ENCODE results near the gene DRGX.

DRGX gene

DNA sequence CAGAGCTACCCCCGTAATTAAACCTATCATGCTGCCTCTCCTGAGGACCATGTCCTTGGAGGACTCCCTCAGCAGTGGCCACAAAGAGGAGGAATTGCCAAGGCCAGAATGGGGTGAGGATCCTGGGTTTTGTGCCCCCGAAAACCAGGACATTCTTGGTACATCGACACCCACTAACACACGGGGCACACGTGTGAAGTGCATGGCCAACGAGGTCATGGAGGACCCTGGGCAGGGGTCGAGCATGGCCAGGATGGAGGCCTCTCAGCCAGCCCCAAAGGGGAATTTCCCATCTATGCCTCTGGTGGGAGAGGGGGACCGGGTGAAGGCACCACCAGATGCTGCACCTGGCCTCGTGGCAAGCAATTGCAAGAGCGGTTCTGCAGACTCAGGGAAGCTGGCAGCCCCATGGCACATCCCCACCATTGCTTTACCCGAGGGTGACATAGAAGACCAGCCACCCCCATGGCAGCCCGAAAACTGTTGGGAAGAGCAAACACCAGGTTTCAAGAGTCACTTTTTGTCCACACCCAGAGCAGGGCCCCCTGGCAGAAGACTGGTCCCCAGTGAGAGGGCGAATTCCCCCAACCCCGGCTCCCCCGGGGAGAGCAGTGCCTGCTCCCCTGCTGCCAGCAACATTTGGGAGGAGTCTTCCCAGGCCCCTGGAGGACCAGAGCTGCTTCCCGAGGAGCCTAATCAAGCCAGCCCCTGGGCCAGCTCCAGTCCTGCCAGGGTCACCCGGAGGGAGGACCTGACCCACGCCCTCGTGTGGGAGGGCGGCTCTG is 70.6 kb downstream of the DRGX start:
- no peak for TF ChIP-seq POLR2A (IDR thresholded peaks at IDR 0.05; ENCODE audit: low read depth, low read length)
- FAIRE-seq (no peak), DNase-seq (ENCODE audit: insufficient read length, low spot score) (no peak)

GRCh38 chr10:49324711-49325110 is 71.2 kb downstream of the DRGX start:
- TF ChIP-seq POLR2A (IDR thresholded peaks at IDR 0.05; ENCODE audit: low read depth, low read length): no peak
- FAIRE-seq (no peak), DNase-seq (ENCODE audit: insufficient read length, low spot score) (no peak)

- no peak for FAIRE-seq
- no peak for DNase-seq (ENCODE audit: insufficient read length, low spot score)
- no peak for TF ChIP-seq POLR2A (IDR thresholded peaks at IDR 0.05; ENCODE audit: low read depth, low read length)
Observed at GRCh38 chr10:49323896-49324270, 72.0 kb downstream of the DRGX start.

- no peak for FAIRE-seq
- DNase-seq (ENCODE audit: insufficient read length, low spot score): no peak
Observed at GRCh38 chr10:49323171-49323895, 72.6 kb downstream of the DRGX start.

DNA sequence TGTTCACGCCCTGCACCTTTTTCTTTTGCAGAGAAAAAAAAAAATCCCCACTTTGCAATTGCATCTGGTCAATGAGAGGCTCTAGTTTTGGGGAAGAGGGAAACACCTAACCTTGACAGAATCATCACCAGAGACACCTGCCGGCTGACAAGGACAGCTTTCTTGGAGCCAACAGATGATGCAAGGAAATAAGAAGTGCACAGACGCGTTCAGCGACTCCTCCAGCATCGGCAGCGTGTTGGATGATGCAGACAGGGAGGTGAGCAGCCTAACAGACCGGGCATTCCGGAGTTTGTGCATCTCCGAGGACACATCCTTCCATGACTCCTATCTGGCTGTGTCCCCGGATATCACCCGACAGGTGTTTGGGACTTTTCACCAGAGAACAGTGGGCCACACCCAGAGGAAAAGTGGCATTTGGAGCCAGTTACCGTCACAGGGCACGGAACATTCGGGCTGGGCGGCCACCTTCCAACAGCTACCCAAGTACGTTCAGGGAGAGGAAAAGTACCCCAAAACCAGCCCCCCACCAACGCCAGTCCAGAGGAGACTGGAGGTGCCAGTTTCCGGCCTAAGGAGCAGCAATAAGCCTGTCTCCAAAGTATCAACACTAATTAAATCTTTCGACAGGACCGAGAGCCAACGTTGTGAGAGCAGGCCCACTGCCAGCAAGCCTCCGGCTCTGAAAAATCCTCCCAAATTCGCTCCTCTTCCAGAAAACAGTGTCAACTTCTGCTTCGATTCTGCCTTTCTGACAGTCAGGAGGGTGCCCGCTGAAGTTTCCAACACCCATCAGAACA is 73.3 kb downstream of the DRGX start:
- TF ChIP-seq POLR2A (IDR thresholded peaks at IDR 0.05; ENCODE audit: low read depth, low read length): no peak
- DNase-seq (ENCODE audit: insufficient read length, low spot score) (no peak), FAIRE-seq (no peak)

More at GRCh38 chr10:49323171-49323895, 72.6 kb downstream of the DRGX start:
- no peak for TF ChIP-seq POLR2A (IDR thresholded peaks at IDR 0.05; ENCODE audit: low read depth, low read length)

DNA sequence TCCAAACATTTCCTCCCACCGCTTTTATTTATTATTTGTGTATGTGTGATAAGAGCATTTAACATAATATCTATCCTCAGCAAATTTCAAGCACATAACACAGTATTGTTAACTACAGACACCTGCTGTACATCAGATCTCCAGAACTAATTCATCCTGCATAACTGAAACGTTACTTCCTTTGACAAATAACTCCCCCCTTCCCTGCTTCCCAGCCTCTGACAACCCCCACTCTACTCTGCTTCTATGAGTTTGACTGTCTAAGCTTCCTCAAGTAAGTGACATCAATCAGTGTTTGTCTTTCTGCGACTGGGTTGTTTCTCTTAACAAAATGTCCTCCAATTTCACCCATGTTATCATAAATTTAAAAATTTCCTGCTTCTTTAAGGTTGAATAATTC is 74.9 kb downstream of the DRGX start:
- DNase-seq (ENCODE audit: insufficient read length, low spot score) (no peak), FAIRE-seq (no peak)
- TF ChIP-seq POLR2A (IDR thresholded peaks at IDR 0.05; ENCODE audit: low read depth, low read length): no peak

DNA sequence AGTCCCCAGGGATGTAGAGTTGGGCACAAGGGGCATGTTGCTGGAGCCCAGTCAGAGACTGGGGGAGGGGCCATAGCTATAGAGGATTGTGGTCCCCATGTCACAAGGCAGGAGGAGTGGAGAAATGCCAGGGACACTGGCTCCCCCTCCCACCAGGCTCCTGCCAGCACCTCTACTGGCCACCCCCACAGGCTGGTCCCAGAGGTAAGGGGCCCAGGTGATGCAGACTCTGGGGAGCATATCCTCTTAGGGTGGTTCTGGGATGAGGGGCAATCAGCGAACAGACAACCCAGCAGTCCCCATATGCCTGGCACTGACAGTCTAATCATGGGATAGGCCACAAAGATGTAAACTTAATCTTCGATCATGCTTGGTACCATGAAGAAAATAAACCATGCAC is 75.7 kb downstream of the DRGX start:
- no peak for FAIRE-seq
- no peak for TF ChIP-seq POLR2A (IDR thresholded peaks at IDR 0.05; ENCODE audit: low read depth, low read length)
- DNase-seq (ENCODE audit: insufficient read length, low spot score): no peak

DNA sequence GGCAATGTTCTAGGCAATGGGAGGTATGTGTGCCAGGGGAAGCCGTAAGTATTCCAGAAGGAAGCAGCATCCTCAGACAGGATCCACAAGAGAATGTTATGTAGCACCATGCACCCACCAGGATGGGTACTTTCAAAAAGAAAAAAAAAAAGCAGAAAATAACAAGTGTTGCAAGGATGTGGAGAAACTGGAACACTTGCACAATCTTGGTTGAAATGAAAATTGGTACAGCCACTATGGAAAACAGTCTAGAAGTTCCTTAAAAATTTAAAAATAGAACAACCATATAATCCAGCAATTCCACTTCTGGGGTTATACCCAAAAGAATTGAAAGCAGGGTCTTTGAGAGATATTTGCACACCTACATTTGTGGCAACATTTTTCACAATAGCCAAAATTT is 76.7 kb downstream of the DRGX start:
- no peak for FAIRE-seq
- TF ChIP-seq POLR2A (IDR thresholded peaks at IDR 0.05; ENCODE audit: low read depth, low read length): no peak
- no peak for DNase-seq (ENCODE audit: insufficient read length, low spot score)

- TF ChIP-seq POLR2A (IDR thresholded peaks at IDR 0.05; ENCODE audit: low read depth, low read length): no peak
- DNase-seq (ENCODE audit: insufficient read length, low spot score) (no peak), FAIRE-seq (no peak)
Observed at GRCh38 chr10:49318755-49319154, 77.1 kb downstream of the DRGX start.

DNA sequence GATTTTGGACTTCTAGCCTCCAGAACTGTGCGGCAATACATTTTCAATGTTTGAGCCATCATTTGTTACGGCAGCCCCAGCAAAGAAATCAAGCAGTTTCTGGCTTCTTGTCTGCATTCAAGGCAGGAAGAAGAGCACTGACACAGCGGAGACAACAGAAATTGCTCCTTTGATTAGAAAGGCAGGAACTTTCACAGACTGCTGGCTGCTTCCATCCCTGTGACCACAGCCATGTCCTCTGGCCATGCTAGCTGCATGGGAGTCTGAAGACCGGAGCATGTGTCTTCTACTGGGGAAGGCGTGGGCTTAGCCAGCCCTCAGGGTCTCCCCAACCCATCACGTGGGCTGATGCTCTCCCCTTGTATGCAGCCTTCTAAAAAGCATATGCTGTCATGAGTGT is 77.9 kb downstream of the DRGX start:
- DNase-seq (ENCODE audit: insufficient read length, low spot score) (no peak), FAIRE-seq (no peak)
- no peak for TF ChIP-seq POLR2A (IDR thresholded peaks at IDR 0.05; ENCODE audit: low read depth, low read length)

GRCh38 chr10:49314806-49315205 is 81.1 kb downstream of the DRGX start:
- DNase-seq (ENCODE audit: insufficient read length, low spot score) (no peak), FAIRE-seq (no peak)
- no peak for TF ChIP-seq POLR2A (IDR thresholded peaks at IDR 0.05; ENCODE audit: low read depth, low read length)

Measured in H54 (cell line).